Measurements from ENCODE around the gene DISC1. TPM values are rescaled to one million over a fixed set of nuclear protein-coding genes. Genes with fewer than 3 reads are reported as not detected.
"Not testable (repeated sequence)": the region's sequence is repeated elsewhere in the genome, so short reads cannot be mapped to it uniquely, and the experiment has no call there.

Gene DISC1
- total RNA-seq: 10 to 100 TPM; 17.5 to 18.0 TPM

GRCh38 chr1:231626535-231626950 is at the start of gene DISC1:
DISC1 (plus strand) TSS chr1:231626790; CDS start chr1:231626868, 78 bp downstream.
- DNase-seq: peak; percentile 79
- Mint-ChIP-seq H3K27me3 (peaks cover 28% of the 10 kb centered on the region), H3K27ac (peak within 1 kb of the TSS; percentile 75), H3K4me1 (peaks cover 37% of the 10 kb centered on the region), H3K4me3 (peak within 1 kb of the TSS; percentile 80), H3K9me3 (no peaks in the 10 kb centered on the region), H3K36me3 (ENCODE audit: low read depth) (no peaks in the 10 kb centered on the region)
- ChIA-PET POLR2A (interaction anchor here (0.6 to 2.5 kb wide), 5 partner anchors 10 to 289 kb away, joined by 3 to 10 read pairs (median 6); partner anchors contain the start of genes EXOC8 and SPRTN), CTCF (interaction anchor here (1.9 to 3.0 kb wide), 3 partner anchors 20 to 288 kb away, joined by 5 to 8 read pairs (median 7); partner anchors contain the start of genes EXOC8 and SPRTN)

- ChIA-PET CTCF (no interaction called here), POLR2A (interaction anchor here (1.0 kb wide), 1 partner anchor 29 kb away, joined by 3 read pairs; no protein-coding TSS in a partner anchor)
- Mint-ChIP-seq H3K27ac (no peak overlapping the region), H3K9me3 (no peaks in the 10 kb centered on the region), H3K36me3 (ENCODE audit: low read depth) (no peaks in the 10 kb centered on the region), H3K27me3 (no peaks in the 10 kb centered on the region), H3K4me1 (no peaks in the 10 kb centered on the region), H3K4me3 (no peak overlapping the region)
- DNase-seq: no peak
These were observed 49.5 kb upstream of the DISC1 start for GRCh38 chr1:231576804-231577718.

GRCh38 chr1:231580874-231581273 is 45.7 kb upstream of the DISC1 start:
- peaks cover 2% of the 10 kb centered on the region for H3K4me1 Mint-ChIP-seq
- POLR2A ChIA-PET: no interaction called here
- H3K9me3 Mint-ChIP-seq: no peaks in the 10 kb centered on the region
- H3K4me3 Mint-ChIP-seq: no peak overlapping the region
- no peaks in the 10 kb centered on the region for H3K27me3 Mint-ChIP-seq
- no peak overlapping the region for H3K27ac Mint-ChIP-seq
- H3K36me3 Mint-ChIP-seq (ENCODE audit: low read depth): no peaks in the 10 kb centered on the region
- CTCF ChIA-PET: no interaction called here
- DNase-seq: no peak

GRCh38 chr1:231581859-231582258 is 44.7 kb upstream of the DISC1 start:
- Mint-ChIP-seq H3K27ac (no peak overlapping the region), H3K27me3 (peaks cover 2% of the 10 kb centered on the region), H3K4me1 (peaks cover 2% of the 10 kb centered on the region), H3K9me3 (no peaks in the 10 kb centered on the region), H3K36me3 (ENCODE audit: low read depth) (no peaks in the 10 kb centered on the region), H3K4me3 (no peak overlapping the region)
- POLR2A ChIA-PET: no interaction called here
- no peak for DNase-seq
- CTCF ChIA-PET: no interaction called here

GRCh38 chr1:231583376-231583775 is 43.2 kb upstream of the DISC1 start:
- no peaks in the 10 kb centered on the region for H3K36me3 Mint-ChIP-seq (ENCODE audit: low read depth)
- H3K4me3 Mint-ChIP-seq: no peak overlapping the region
- POLR2A ChIA-PET: no interaction called here
- no peaks in the 10 kb centered on the region for H3K9me3 Mint-ChIP-seq
- CTCF ChIA-PET: no interaction called here
- peaks cover 2% of the 10 kb centered on the region for H3K27me3 Mint-ChIP-seq
- no peak overlapping the region for H3K27ac Mint-ChIP-seq
- no peak for DNase-seq
- peaks cover 2% of the 10 kb centered on the region for H3K4me1 Mint-ChIP-seq

- Mint-ChIP-seq H3K4me1 (peaks cover 2% of the 10 kb centered on the region), H3K4me3 (no peak overlapping the region), H3K27ac (no peak overlapping the region), H3K36me3 (ENCODE audit: low read depth) (no peaks in the 10 kb centered on the region), H3K27me3 (peaks cover 2% of the 10 kb centered on the region), H3K9me3 (no peaks in the 10 kb centered on the region)
- ChIA-PET POLR2A (no interaction called here), CTCF (interaction anchor here (0.7 kb wide), 1 partner anchor 209 kb away, joined by 3 read pairs; no protein-coding TSS in a partner anchor)
- DNase-seq: no peak
These were observed 42.5 kb upstream of the DISC1 start for GRCh38 chr1:231584117-231584516.

- no peaks in the 10 kb centered on the region for H3K9me3 Mint-ChIP-seq
- ChIA-PET POLR2A (no interaction called here), CTCF (interaction anchor here (0.7 kb wide), 1 partner anchor 210 kb away, joined by 3 read pairs; no protein-coding TSS in a partner anchor)
- H3K27me3 Mint-ChIP-seq: peaks cover 2% of the 10 kb centered on the region
- H3K36me3 Mint-ChIP-seq (ENCODE audit: low read depth): no peaks in the 10 kb centered on the region
- peaks cover 2% of the 10 kb centered on the region for H3K4me1 Mint-ChIP-seq
- H3K4me3 Mint-ChIP-seq: no peak overlapping the region
- DNase-seq: no peak
- no peak overlapping the region for H3K27ac Mint-ChIP-seq
These were observed 41.7 kb upstream of the DISC1 start for GRCh38 chr1:231584921-231585320.

GRCh38 chr1:231590453-231591198 is 36.0 kb upstream of the DISC1 start:
- peak; percentile 55 for DNase-seq
- no peaks in the 10 kb centered on the region for H3K9me3 Mint-ChIP-seq
- H3K4me3 Mint-ChIP-seq: no peak overlapping the region
- peaks cover 4% of the 10 kb centered on the region for H3K4me1 Mint-ChIP-seq
- H3K27ac Mint-ChIP-seq: no peak overlapping the region
- ChIA-PET POLR2A (no interaction called here), CTCF (interaction anchor here (1.2 to 3.6 kb wide), 3 partner anchors 16 to 233 kb away, joined by 3 to 16 read pairs (median 6); no protein-coding TSS in a partner anchor)
- H3K27me3 Mint-ChIP-seq: peaks cover 2% of the 10 kb centered on the region
- H3K36me3 Mint-ChIP-seq (ENCODE audit: low read depth): no peaks in the 10 kb centered on the region

- Mint-ChIP-seq H3K36me3 (ENCODE audit: low read depth) (no peaks in the 10 kb centered on the region), H3K27ac (no peak overlapping the region), H3K27me3 (no peaks in the 10 kb centered on the region), H3K4me3 (no peak overlapping the region), H3K9me3 (no peaks in the 10 kb centered on the region), H3K4me1 (peaks cover 5% of the 10 kb centered on the region)
- CTCF ChIA-PET: interaction anchor here (1.9 to 3.6 kb wide), 2 partner anchors 15 to 234 kb away, joined by 6 to 16 read pairs; no protein-coding TSS in a partner anchor
- DNase-seq: no peak
- POLR2A ChIA-PET: no interaction called here
These were observed 35.1 kb upstream of the DISC1 start for GRCh38 chr1:231591466-231591865.

GRCh38 chr1:231592809-231593208 is 33.8 kb upstream of the DISC1 start:
- Mint-ChIP-seq H3K27ac (no peak overlapping the region), H3K4me1 (peaks cover 5% of the 10 kb centered on the region), H3K4me3 (no peak overlapping the region), H3K36me3 (ENCODE audit: low read depth) (no peaks in the 10 kb centered on the region), H3K27me3 (no peaks in the 10 kb centered on the region), H3K9me3 (no peaks in the 10 kb centered on the region)
- no peak for DNase-seq
- CTCF ChIA-PET: interaction anchor here (0.7 kb wide), 1 partner anchor 1361 kb away, joined by 4 read pairs; no protein-coding TSS in a partner anchor
- POLR2A ChIA-PET: no interaction called here

GRCh38 chr1:231593264-231593663 is 33.3 kb upstream of the DISC1 start:
- H3K27me3 Mint-ChIP-seq; H3K9me3 Mint-ChIP-seq; H3K4me1 Mint-ChIP-seq; H3K4me3 Mint-ChIP-seq; DNase-seq; H3K27ac Mint-ChIP-seq; H3K36me3 Mint-ChIP-seq (ENCODE audit: low read depth); POLR2A ChIA-PET: not testable (repeated sequence)
- CTCF ChIA-PET: interaction anchor here (0.7 kb wide), 1 partner anchor 1361 kb away, joined by 4 read pairs; no protein-coding TSS in a partner anchor

GRCh38 chr1:231594123-231594522 is 32.5 kb upstream of the DISC1 start:
- peaks cover 5% of the 10 kb centered on the region for H3K4me1 Mint-ChIP-seq
- CTCF ChIA-PET: no interaction called here
- H3K27ac Mint-ChIP-seq: no peak overlapping the region
- H3K9me3 Mint-ChIP-seq: no peaks in the 10 kb centered on the region
- DNase-seq: no peak
- POLR2A ChIA-PET: no interaction called here
- H3K27me3 Mint-ChIP-seq: no peaks in the 10 kb centered on the region
- no peaks in the 10 kb centered on the region for H3K36me3 Mint-ChIP-seq (ENCODE audit: low read depth)
- no peak overlapping the region for H3K4me3 Mint-ChIP-seq

- H3K4me1 Mint-ChIP-seq: peaks cover 5% of the 10 kb centered on the region
- POLR2A ChIA-PET: interaction anchor here (0.6 to 0.7 kb wide), 2 partner anchors 17 to 257 kb away, joined by 3 read pairs; partner anchors contain the start of genes EXOC8 and SPRTN
- no peak overlapping the region for H3K4me3 Mint-ChIP-seq
- CTCF ChIA-PET: no interaction called here
- H3K27ac Mint-ChIP-seq: no peak overlapping the region
- H3K9me3 Mint-ChIP-seq: no peaks in the 10 kb centered on the region
- H3K36me3 Mint-ChIP-seq (ENCODE audit: low read depth): no peaks in the 10 kb centered on the region
- DNase-seq: no peak
- no peaks in the 10 kb centered on the region for H3K27me3 Mint-ChIP-seq
These were observed 31.8 kb upstream of the DISC1 start for GRCh38 chr1:231594749-231595148.

Data from activated CD4-positive, alpha-beta memory T cell treated with anti-CD3 and anti-CD28 coated beads, Interleukin-2, amount 10 ng/mL, durations not matched to agents 7 days and 5 days (primary cell).